ENCODE results near the gene SLC39A12. TPM values are rescaled to one million over a fixed set of nuclear protein-coding genes. Genes with fewer than 3 reads are reported as not detected.
"Not testable (repeated sequence)": the region's sequence is repeated elsewhere in the genome, so short reads cannot be mapped to it uniquely, and the experiment has no call there.

Gene SLC39A12
- total RNA-seq, 4 donors from 2014 or later = 0.54 TPM; not detected in 3

- no peak for DNase-seq
- H3K36me3 ChIP-seq = no peaks in the 10 kb centered on the region
These were observed 33.4 kb upstream of the SLC39A12 start for GRCh38 chr10:17918187-17918903.

GRCh38 chr10:17921378-17921777, 30.3 kb upstream of the SLC39A12 start:
- Histone ChIP-seq H3K27ac (no peak overlapping the region), H3K9me3 (no peaks in the 10 kb centered on the region), H3K36me3 (no peaks in the 10 kb centered on the region), H3K4me1 (no peaks in the 10 kb centered on the region), H3K4me3 (no peak overlapping the region), H3K27me3 (no peaks in the 10 kb centered on the region)
- DNase-seq = no peak
- TF ChIP-seq CTCF (IDR thresholded peaks at IDR 0.05) (no peak), POLR2A (IDR thresholded peaks at IDR 0.05) (no peak)

More at GRCh38 chr10:17918187-17918903, 33.4 kb upstream of the SLC39A12 start:
- Histone ChIP-seq H3K27ac (no peak overlapping the region), H3K27me3 (no peaks in the 10 kb centered on the region), H3K9me3 (no peaks in the 10 kb centered on the region), H3K4me3 (no peak overlapping the region), H3K4me1 (no peaks in the 10 kb centered on the region)
- TF ChIP-seq POLR2A (IDR thresholded peaks at IDR 0.05) (no peak), CTCF (IDR thresholded peaks at IDR 0.05) (no peak)

- H3K27me3 ChIP-seq = no peaks in the 10 kb centered on the region
- H3K4me3 ChIP-seq = no peak overlapping the region
- H3K27ac ChIP-seq = no peak overlapping the region
- H3K9me3 ChIP-seq = no peaks in the 10 kb centered on the region
- no peak for DNase-seq
- H3K4me1 ChIP-seq = no peaks in the 10 kb centered on the region
- TF ChIP-seq CTCF (IDR thresholded peaks at IDR 0.05) (no peak), POLR2A (IDR thresholded peaks at IDR 0.05) (no peak)
- H3K36me3 ChIP-seq = no peaks in the 10 kb centered on the region
These were observed 28.0 kb upstream of the SLC39A12 start for GRCh38 chr10:17923728-17924127.

- Histone ChIP-seq H3K27me3 (no peaks in the 10 kb centered on the region), H3K4me1 (no peaks in the 10 kb centered on the region), H3K27ac (no peak overlapping the region), H3K4me3 (no peak overlapping the region), H3K9me3 (no peaks in the 10 kb centered on the region), H3K36me3 (no peaks in the 10 kb centered on the region)
- no peak for DNase-seq
- TF ChIP-seq POLR2A (IDR thresholded peaks at IDR 0.05) (no peak), CTCF (IDR thresholded peaks at IDR 0.05) (no peak)
These were observed 8.5 kb upstream of the SLC39A12 start for GRCh38 chr10:17943033-17943745.

- H3K36me3 ChIP-seq, H3K27me3 ChIP-seq, DNase-seq, H3K27ac ChIP-seq, H3K4me1 ChIP-seq, H3K4me3 ChIP-seq, H3K9me3 ChIP-seq: not testable (repeated sequence)
These were observed 1.4 kb upstream of the SLC39A12 start for GRCh38 chr10:17950269-17950668.

GRCh38 chr10:17950726-17951125, 992 bp upstream of the SLC39A12 start:
- TF ChIP-seq POLR2A (IDR thresholded peaks at IDR 0.05) (no peak), CTCF (IDR thresholded peaks at IDR 0.05) (no peak)
- Histone ChIP-seq H3K4me1 (no peaks in the 10 kb centered on the region), H3K9me3 (no peaks in the 10 kb centered on the region), H3K27me3 (no peaks in the 10 kb centered on the region), H3K36me3 (no peaks in the 10 kb centered on the region), H3K4me3 (no peak overlapping the region), H3K27ac (no peak overlapping the region)
- no peak for DNase-seq

GRCh38 chr10:17954372-17954771, 2.7 kb downstream of the SLC39A12 start:
- not testable (repeated sequence) for H3K36me3 ChIP-seq, H3K4me3 ChIP-seq, H3K9me3 ChIP-seq, H3K4me1 ChIP-seq, H3K27me3 ChIP-seq, DNase-seq, H3K27ac ChIP-seq
